Adrenal gland (tissue), 5 donors: ENCODE data around the gene RBM5.

ENCODE experiments used
- CTCF ChIP-seq, 6 experiments: fragments of 450-650 bp in 4 of 6; fragments of 200-600 bp in 2 of 6; sonication (generic) in 1 of 6; IDR thresholded peaks; 1 replicate in 5 of 6; 2 replicates in 1 of 6; pipeline versions ENCODE4 v1.5.1 to v1.8.0; 2016 to 2021; ENCODE audit warnings: antibody characterized with exemption in 6 of 6, mild to moderate bottlenecking in 2 of 6, moderate library complexity in 1 of 6
- POLR2A ChIP-seq, 2 donors: fragments of 450-650 bp; IDR thresholded peaks; one replicate each; pipeline ENCODE4 v1.6.1; 2017; ENCODE audit warnings: antibody characterized with exemption in 2 of 2, mild to moderate bottlenecking in 2 of 2, moderate library complexity in 1 of 2
- donor health status: DM: no; HTN: no; CAD: no.

- TF ChIP-seq CTCF (IDR thresholded peaks at IDR 0.05) (no peak), POLR2A (IDR thresholded peaks at IDR 0.05) (no peak)
Measured at GRCh38 chr3:50117120-50117519, 28.4 kb downstream of the RBM5 start.
